ENCODE data around the gene AMBRA1.
A peak's percentile ranks its signal among the peaks of the same experiment; 100 is the strongest.

AMBRA1 gene

DNA sequence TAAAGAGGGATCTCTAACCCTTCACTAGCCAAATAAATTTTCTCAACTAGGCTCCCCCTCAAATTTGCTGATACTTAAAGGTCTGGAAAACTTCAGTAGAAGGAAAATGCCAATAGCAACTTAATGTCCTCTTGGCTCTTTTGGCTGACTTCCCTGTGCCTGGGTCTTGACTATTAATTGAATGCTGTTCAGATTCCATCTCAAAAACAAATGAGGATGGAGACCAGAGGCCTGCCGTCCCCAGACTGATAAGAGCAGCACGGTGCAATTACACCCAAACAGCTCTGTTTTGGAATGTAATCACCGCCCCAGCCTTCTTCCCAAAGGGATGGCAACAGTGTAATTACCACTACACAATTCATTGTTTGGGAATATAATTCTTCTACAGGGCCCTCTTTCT lies 112.9 kb downstream of the AMBRA1 start:
- no peak for TF ChIP-seq Cebpa-rat (IDR thresholded peaks at IDR 0.05)
- Histone ChIP-seq H4K20me1 (peaks cover 72% of the 10 kb centered on the region), H3K27ac (no peak overlapping the region), H3K27me3 (no peaks in the 10 kb centered on the region), H3K36me3 (peaks cover 53% of the 10 kb centered on the region), H3K4me3 (no peak overlapping the region), H3K4me1 (peaks cover 34% of the 10 kb centered on the region), H3K4me2 (no peak overlapping the region), H3K9ac (no peak overlapping the region), H3K9me3 (no peaks in the 10 kb centered on the region)

DNA sequence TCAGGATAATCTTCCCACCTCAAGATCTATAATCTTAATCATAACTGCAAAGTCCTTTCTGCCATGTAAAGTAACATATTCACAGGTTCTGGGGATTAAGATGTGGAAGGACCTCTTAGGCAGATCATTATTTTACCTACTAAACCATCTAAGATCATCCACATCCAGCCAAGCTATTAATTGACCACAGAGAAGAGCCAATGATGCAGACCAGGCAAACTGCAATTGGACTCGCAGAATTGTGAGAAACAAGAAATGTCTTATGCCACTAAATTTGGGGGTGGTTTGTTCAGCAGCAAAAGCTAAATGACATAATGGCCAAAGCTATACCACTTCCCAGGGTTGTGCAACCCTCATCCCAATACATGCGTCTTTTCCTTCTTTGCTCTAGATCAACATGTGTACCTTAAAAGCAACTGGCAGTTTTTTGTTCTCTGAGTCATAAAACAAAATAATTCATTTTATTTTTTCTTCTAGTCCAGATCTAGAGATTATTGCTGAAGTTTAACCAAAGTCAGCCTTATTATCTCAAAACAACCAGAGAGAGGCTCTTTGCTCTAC lies 113.6 kb downstream of the AMBRA1 start:
- Histone ChIP-seq H3K4me1 (peaks cover 29% of the 10 kb centered on the region), H4K20me1 (peaks cover 76% of the 10 kb centered on the region), H3K27me3 (no peaks in the 10 kb centered on the region), H3K4me3 (no peak overlapping the region), H3K4me2 (no peak overlapping the region), H3K9me3 (no peaks in the 10 kb centered on the region), H3K9ac (no peak overlapping the region), H3K36me3 (peaks cover 57% of the 10 kb centered on the region), H3K27ac (no peak overlapping the region)
- TF ChIP-seq Cebpa-rat (IDR thresholded peaks at IDR 0.05) = no peak

DNA sequence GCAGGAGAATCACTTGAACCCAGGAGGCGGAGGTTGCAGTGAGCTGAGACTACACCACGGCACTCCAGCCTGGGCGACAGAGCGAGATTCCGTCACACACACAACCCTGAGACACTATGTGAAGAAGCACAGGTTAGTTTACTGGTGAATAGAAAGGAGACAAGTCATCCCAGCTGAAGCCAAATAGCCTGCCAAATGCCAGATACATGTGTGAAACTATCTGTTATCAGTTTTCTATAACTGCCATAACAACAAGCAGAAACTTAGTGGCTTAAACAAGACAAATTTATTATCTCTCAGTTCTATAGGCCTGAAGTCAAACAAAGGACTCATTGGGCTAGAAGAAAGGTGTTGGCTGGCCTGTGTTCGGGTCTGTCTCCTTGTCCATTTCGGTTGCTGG lies 114.2 kb downstream of the AMBRA1 start:
- no peak overlapping the region for H3K27ac ChIP-seq
- H3K36me3 ChIP-seq = peaks cover 55% of the 10 kb centered on the region
- H3K27me3 ChIP-seq = no peaks in the 10 kb centered on the region
- H3K4me2 ChIP-seq = no peak overlapping the region
- H3K4me3 ChIP-seq = no peak overlapping the region
- no peak for TF ChIP-seq Cebpa-rat (IDR thresholded peaks at IDR 0.05)
- H4K20me1 ChIP-seq = peaks cover 80% of the 10 kb centered on the region
- no peaks in the 10 kb centered on the region for H3K9me3 ChIP-seq
- H3K9ac ChIP-seq = no peak overlapping the region
- H3K4me1 ChIP-seq = peaks cover 29% of the 10 kb centered on the region

DNA sequence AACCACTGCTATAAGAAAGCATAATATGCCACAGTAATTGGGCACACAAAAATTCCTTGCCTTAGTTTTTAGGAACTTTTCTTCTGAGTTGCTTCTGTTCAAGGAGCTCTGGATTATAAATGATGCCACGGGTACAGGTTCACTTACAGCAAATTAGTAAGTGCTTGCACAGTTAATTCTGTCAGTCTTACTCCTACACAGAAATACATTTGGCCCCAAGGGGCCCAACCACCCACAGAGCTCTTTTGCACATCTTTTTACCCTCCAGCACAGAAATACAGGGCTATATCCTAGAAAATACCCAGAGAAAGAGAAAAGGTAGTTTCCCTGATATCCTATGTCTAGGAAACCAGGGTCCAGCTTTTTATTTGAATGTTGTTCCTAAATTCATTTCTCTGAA lies 115.6 kb downstream of the AMBRA1 start:
- no peak overlapping the region for H3K9ac ChIP-seq
- H3K36me3 ChIP-seq = peaks cover 41% of the 10 kb centered on the region
- H3K4me1 ChIP-seq = peaks cover 35% of the 10 kb centered on the region
- H3K4me2 ChIP-seq = no peak overlapping the region
- no peaks in the 10 kb centered on the region for H3K9me3 ChIP-seq
- H3K27ac ChIP-seq = no peak overlapping the region
- H4K20me1 ChIP-seq = peaks cover 86% of the 10 kb centered on the region
- no peak overlapping the region for H3K4me3 ChIP-seq
- no peak for TF ChIP-seq Cebpa-rat (IDR thresholded peaks at IDR 0.05)
- no peaks in the 10 kb centered on the region for H3K27me3 ChIP-seq

DNA sequence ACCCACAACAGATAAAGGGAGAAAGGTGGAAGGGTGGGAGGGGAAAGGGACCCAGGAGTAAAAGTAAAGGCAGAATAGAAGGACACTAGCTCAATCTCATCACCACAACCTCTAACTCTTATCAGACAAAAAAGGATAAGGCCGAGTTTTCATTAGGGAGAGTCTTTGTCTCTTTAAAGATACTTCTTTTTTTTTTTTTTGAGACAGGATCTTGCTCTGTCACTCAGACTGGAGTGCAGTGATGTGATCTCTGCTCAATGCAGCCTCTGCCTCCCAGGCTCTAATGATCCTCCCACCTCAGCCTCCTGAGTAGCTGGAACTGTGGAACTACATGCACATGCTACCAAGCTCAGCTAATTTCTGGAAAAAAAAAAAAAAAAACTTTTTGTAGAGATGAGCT lies 116.7 kb downstream of the AMBRA1 start:
- peaks cover 31% of the 10 kb centered on the region for H3K36me3 ChIP-seq
- H3K4me2 ChIP-seq = no peak overlapping the region
- H3K27ac ChIP-seq = no peak overlapping the region
- peaks cover 39% of the 10 kb centered on the region for H3K4me1 ChIP-seq
- H3K27me3 ChIP-seq = no peaks in the 10 kb centered on the region
- H3K4me3 ChIP-seq = no peak overlapping the region
- H3K9me3 ChIP-seq = no peaks in the 10 kb centered on the region
- H3K9ac ChIP-seq = no peak overlapping the region
- H4K20me1 ChIP-seq = peaks cover 85% of the 10 kb centered on the region
- TF ChIP-seq Cebpa-rat (IDR thresholded peaks at IDR 0.05) = no peak

DNA sequence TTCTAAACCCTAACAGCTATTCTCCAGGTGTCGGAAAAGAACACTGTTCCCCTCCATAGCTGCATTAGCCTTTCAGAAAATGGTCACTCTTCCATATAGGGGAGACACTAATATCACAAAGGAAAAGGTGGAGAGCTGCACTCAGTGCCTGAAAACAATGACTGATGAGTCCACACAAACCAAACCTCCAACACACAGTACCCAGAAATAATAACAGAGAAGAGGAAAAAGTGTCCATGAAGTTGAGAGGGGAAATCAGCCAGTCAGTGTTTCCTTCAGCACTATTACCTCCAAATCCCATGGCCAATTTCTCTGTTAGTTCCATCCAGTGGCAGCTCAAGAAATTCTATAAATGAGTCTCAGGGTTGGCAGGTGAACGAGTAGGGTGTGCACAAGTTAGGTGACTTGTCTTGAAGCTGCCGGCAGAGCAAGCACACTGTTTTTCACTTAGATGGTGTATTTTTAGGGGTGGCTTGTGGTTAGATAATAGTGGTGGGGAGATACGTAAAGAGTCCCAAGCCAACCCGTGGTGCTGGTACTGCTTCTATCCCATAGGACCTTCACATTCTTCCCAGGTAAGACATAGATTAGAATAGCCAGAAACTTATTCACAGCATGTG lies 117.8 kb downstream of the AMBRA1 start:
- Histone ChIP-seq H3K36me3 (peaks cover 22% of the 10 kb centered on the region), H3K9ac (no peak overlapping the region), H3K4me1 (peaks cover 39% of the 10 kb centered on the region), H4K20me1 (peaks cover 85% of the 10 kb centered on the region), H3K4me3 (no peak overlapping the region), H3K27ac (no peak overlapping the region), H3K4me2 (peak overlapping the region; percentile 16; the same call in 1 of the 2 replicates), H3K27me3 (no peaks in the 10 kb centered on the region), H3K9me3 (no peaks in the 10 kb centered on the region)
- TF ChIP-seq Cebpa-rat (IDR thresholded peaks at IDR 0.05) = no peak

DNA sequence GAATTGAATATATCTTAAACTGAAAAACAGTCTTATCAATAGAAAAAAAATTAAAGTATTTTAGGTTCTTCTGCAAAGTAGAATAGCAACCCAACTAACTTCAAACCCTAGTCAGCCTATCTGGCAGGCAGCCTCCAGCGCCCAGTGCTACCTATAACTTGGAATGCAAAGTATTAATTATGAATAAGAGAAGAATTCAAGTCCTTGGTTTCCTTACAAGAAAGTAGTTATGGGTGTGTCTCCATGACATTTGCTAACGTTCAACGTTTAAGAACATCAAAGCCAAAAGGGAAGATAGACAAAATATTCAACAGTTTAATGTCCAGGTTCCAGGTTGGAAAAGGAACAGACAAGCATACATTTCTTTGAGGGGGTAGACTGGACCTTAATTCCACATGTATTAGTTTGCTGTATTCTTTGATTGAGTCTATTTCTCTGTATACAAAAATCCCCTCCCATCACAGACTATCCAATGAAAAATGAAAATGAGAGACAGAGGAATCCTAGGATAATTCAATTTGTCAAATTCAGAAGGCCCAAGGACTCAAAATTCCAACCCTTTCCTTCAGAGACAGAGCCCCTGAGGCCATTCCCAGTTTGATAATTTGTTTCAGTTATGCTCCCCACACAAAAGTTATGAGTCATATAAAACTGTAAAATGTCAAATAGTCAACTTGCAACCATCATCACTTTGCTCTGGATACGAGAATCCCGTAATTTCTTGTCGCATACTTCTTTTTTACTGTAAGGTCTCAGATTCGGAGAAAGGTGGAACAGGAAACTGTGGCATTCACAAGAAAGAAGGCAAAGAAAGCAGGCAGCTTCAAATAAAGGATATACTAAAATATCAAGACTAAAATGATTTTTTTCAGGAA lies 118.5 kb downstream of the AMBRA1 start:
- Histone ChIP-seq H3K36me3 (peaks cover 22% of the 10 kb centered on the region), H3K4me1 (peaks cover 39% of the 10 kb centered on the region), H3K9ac (no peak overlapping the region), H3K9me3 (no peaks in the 10 kb centered on the region), H4K20me1 (peaks cover 80% of the 10 kb centered on the region), H3K4me3 (no peak overlapping the region), H3K27ac (no peak overlapping the region), H3K27me3 (no peaks in the 10 kb centered on the region), H3K4me2 (no peak overlapping the region)
- no peak for TF ChIP-seq Cebpa-rat (IDR thresholded peaks at IDR 0.05)

DNA sequence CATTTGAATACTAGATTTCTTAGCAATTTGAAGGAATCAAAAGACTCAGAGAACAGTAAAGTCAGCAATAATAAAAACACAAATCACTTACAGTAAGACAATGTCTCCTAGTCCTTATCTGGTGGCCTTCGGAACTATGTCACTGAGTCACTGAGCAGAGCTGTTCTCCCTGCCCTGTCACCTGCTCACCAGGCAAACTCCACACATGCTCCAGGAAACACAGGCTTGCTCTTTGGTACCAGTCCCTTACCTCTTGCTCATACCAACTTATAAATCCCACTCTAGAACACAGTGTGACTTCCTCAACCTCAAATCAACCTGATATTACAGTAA lies 121.2 kb downstream of the AMBRA1 start:
- H3K36me3 ChIP-seq = peaks cover 22% of the 10 kb centered on the region
- H4K20me1 ChIP-seq = peaks cover 63% of the 10 kb centered on the region
- H3K4me2 ChIP-seq = no peak overlapping the region
- H3K4me3 ChIP-seq = no peak overlapping the region
- no peak overlapping the region for H3K27ac ChIP-seq
- no peaks in the 10 kb centered on the region for H3K9me3 ChIP-seq
- H3K9ac ChIP-seq = no peak overlapping the region
- no peaks in the 10 kb centered on the region for H3K27me3 ChIP-seq
- no peak for TF ChIP-seq Cebpa-rat (IDR thresholded peaks at IDR 0.05)
- H3K4me1 ChIP-seq = peaks cover 30% of the 10 kb centered on the region

DNA sequence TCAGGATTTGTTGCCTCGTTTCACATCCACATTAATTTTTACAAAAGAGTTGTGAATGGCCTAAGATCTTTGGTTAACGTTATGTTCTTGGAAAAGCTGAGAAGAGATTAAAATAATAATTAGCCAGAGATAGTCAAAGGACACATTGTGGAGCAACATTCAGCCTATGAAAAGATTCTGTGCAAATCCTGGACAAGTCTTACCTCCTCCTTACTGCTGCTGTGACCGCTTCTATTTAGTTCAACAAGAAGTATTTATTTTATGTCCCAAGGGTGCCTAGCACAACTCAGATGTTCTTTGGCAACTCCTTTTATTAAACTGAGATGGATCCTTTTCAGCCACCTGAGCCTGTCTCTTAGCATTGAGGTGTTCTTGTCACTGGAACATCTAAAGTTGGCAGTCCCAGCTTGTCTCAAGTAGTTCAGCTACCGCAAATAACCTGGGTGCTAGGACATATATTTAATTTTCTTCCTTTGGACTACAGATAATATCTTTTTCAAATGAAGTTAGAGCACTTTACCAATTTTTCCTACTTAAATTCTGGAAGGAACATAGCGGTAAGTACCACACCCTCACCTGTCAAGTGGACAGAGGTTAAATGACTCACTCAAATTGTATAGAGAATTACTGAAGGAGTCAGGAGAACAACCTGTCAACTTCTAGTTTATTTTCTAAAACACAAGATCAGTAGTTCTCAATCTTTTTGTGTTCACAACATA lies 121.7 kb downstream of the AMBRA1 start:
- H3K27me3 ChIP-seq = no peaks in the 10 kb centered on the region
- no peaks in the 10 kb centered on the region for H3K9me3 ChIP-seq
- H3K36me3 ChIP-seq = peaks cover 26% of the 10 kb centered on the region
- peaks cover 58% of the 10 kb centered on the region for H4K20me1 ChIP-seq
- no peak overlapping the region for H3K27ac ChIP-seq
- H3K9ac ChIP-seq = no peak overlapping the region
- TF ChIP-seq Cebpa-rat (IDR thresholded peaks at IDR 0.05) = no peak
- H3K4me1 ChIP-seq = peaks cover 30% of the 10 kb centered on the region
- no peak overlapping the region for H3K4me2 ChIP-seq
- no peak overlapping the region for H3K4me3 ChIP-seq

DNA sequence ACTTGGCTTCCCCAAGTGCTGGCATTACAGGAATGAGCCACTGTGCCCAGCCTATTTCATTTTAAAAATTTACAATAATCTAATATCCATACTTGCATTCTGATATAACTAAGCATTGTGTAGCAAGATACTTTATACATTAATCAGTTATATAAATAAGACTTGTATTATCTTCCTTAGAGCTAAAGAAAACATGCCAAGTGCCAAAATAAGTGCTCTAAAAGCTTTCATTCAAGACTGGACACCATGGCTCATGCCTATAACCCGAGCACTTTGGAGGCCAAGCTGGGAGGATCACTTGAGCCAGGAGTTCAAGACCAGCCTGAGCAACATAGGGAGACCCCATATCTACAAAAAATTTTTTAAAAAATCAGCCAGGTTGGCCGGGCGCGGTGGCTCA lies 123.9 kb downstream of the AMBRA1 start:
- Histone ChIP-seq H3K36me3 (peaks cover 16% of the 10 kb centered on the region), H3K9me3 (no peaks in the 10 kb centered on the region), H3K4me1 (peaks cover 21% of the 10 kb centered on the region), H3K4me2 (no peak overlapping the region), H3K4me3 (no peak overlapping the region), H3K27ac (no peak overlapping the region), H3K9ac (no peak overlapping the region), H4K20me1 (peaks cover 49% of the 10 kb centered on the region), H3K27me3 (no peaks in the 10 kb centered on the region)
- TF ChIP-seq Cebpa-rat (IDR thresholded peaks at IDR 0.05) = no peak
